HCT116 (cell line): ENCODE measurements around the gene GH2.

ENCODE experiments used
- CEBPB ChIP-seq: IDR thresholded peaks from 2 replicates; pipeline ENCODE4 v1.6.1; 2012; ENCODE audit warnings: low read depth
- ELF1 ChIP-seq: IDR thresholded peaks from 2 replicates; pipeline ENCODE4 v1.6.1; 2012; ENCODE audit warnings: low read depth, borderline replicate concordance
- EZH2phosphoT487 ChIP-seq: fragments of 200-600 bp; IDR thresholded peaks from 2 replicates; pipeline ENCODE4 v1.6.1; 2018; ENCODE audit warnings: antibody characterized with exemption, borderline replicate concordance
- POLR2A ChIP-seq: IDR thresholded peaks from 2 replicates; pipeline ENCODE4 v1.7.0; 2011; ENCODE audit warnings: borderline replicate concordance; ENCODE audit not compliant: insufficient read depth, insufficient read length; ENCODE audit errors: extremely low read depth
- POLR2AphosphoS5 ChIP-seq: IDR thresholded peaks from 2 replicates; pipeline ENCODE4 v1.6.1; 2011; ENCODE audit warnings: mild to moderate bottlenecking, low read depth, low read length, moderate library complexity
- RAD21 ChIP-seq: IDR thresholded peaks from 2 replicates; pipeline ENCODE4 v1.6.1; 2012; ENCODE audit warnings: low read depth, mild to moderate bottlenecking
- SIN3A ChIP-seq: IDR thresholded peaks from 2 replicates; pipeline ENCODE4 v1.6.1; 2012; ENCODE audit warnings: low read depth
- SRF ChIP-seq: IDR thresholded peaks from 2 replicates; pipeline ENCODE4 v1.6.1; 2012; ENCODE audit warnings: low read depth
- ZFX ChIP-seq: fragments of 450-650 bp; IDR thresholded peaks from 2 replicates; pipeline ENCODE4 v1.6.1; 2017
- TF ChIP-seq, protein P1 (sequence below), 3 experiments: fragments of 200-600 bp in 1 of 3; sonication (generic) in 1 of 3; IDR thresholded peaks in 2 of 3; conservative IDR thresholded peaks in 1 of 3; 2 replicates each; pipeline ENCODE4 v1.5.1; 2012 to 2017; ENCODE audit warnings: low read depth in 2 of 3, low read length in 2 of 3, antibody characterized with exemption in 1 of 3, borderline replicate concordance in 1 of 3, control low read depth in 1 of 3, mild to moderate bottlenecking in 1 of 3, mixed read lengths in 1 of 3, mixed run types in 1 of 3, moderate library complexity in 1 of 3; ENCODE audit not compliant: insufficient read depth in 1 of 3
- TF ChIP-seq, protein P2 (sequence below): IDR thresholded peaks from 2 replicates; pipeline ENCODE4 v1.6.1; 2012
- TF ChIP-seq, protein P3 (sequence below): IDR thresholded peaks from 2 replicates; pipeline ENCODE4 v1.6.1; 2011; ENCODE audit warnings: mild to moderate bottlenecking, low read length, moderate library complexity; ENCODE audit not compliant: insufficient replicate concordance; ENCODE audit errors: extremely low read depth
- TF ChIP-seq, protein P4 (sequence below): IDR thresholded peaks from 2 replicates; pipeline ENCODE4 v1.6.1; 2012

DNA sequence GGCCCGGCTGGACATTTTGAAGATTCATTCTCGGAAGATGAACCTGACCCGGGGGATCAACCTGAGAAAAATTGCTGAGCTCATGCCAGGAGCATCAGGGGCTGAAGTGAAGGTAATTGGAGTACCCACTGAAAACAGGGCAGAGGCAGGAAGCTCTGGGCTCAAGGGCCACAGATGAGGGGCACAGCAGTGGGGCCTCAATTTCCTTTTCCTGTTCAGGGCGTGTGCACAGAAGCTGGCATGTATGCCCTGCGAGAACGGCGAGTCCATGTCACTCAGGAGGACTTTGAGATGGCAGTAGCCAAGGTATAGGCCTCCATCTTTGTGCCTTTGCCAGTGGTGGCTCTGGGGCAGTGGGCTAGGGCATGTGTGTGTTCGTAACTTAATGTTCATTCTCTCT, 50.2 kb downstream of the GH2 start:
- TF ChIP-seq, protein P1, sequence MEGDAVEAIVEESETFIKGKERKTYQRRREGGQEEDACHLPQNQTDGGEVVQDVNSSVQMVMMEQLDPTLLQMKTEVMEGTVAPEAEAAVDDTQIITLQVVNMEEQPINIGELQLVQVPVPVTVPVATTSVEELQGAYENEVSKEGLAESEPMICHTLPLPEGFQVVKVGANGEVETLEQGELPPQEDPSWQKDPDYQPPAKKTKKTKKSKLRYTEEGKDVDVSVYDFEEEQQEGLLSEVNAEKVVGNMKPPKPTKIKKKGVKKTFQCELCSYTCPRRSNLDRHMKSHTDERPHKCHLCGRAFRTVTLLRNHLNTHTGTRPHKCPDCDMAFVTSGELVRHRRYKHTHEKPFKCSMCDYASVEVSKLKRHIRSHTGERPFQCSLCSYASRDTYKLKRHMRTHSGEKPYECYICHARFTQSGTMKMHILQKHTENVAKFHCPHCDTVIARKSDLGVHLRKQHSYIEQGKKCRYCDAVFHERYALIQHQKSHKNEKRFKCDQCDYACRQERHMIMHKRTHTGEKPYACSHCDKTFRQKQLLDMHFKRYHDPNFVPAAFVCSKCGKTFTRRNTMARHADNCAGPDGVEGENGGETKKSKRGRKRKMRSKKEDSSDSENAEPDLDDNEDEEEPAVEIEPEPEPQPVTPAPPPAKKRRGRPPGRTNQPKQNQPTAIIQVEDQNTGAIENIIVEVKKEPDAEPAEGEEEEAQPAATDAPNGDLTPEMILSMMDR (IDR thresholded peaks at IDR 0.05 in 2 of 3, conservative IDR thresholded peaks at IDR 0.05 in 1 of 3; ENCODE audit: borderline replicate concordance in 1 of 3, insufficient read depth in 1 of 3, low read depth in 2 of 3, low read length in 2 of 3) = no peak
- TF ChIP-seq POLR2AphosphoS5 (no peak), POLR2A (no peak), ELF1 (no peak), RAD21 (no peak), CEBPB (no peak), EZH2phosphoT487 (no peak), SRF (no peak), SIN3A (no peak), ZFX (no peak)
- TF ChIP-seq, protein P2, sequence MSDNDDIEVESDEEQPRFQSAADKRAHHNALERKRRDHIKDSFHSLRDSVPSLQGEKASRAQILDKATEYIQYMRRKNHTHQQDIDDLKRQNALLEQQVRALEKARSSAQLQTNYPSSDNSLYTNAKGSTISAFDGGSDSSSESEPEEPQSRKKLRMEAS = no peak
- TF ChIP-seq, protein P3, sequence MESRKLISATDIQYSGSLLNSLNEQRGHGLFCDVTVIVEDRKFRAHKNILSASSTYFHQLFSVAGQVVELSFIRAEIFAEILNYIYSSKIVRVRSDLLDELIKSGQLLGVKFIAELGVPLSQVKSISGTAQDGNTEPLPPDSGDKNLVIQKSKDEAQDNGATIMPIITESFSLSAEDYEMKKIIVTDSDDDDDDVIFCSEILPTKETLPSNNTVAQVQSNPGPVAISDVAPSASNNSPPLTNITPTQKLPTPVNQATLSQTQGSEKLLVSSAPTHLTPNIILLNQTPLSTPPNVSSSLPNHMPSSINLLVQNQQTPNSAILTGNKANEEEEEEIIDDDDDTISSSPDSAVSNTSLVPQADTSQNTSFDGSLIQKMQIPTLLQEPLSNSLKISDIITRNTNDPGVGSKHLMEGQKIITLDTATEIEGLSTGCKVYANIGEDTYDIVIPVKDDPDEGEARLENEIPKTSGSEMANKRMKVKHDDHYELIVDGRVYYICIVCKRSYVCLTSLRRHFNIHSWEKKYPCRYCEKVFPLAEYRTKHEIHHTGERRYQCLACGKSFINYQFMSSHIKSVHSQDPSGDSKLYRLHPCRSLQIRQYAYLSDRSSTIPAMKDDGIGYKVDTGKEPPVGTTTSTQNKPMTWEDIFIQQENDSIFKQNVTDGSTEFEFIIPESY = no peak
- TF ChIP-seq, protein P4, sequence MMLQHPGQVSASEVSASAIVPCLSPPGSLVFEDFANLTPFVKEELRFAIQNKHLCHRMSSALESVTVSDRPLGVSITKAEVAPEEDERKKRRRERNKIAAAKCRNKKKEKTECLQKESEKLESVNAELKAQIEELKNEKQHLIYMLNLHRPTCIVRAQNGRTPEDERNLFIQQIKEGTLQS = no peak
